WTC11 (cell line): ENCODE data around the gene INAFM2. TPM values are rescaled to one million over a fixed set of nuclear protein-coding genes. Genes with fewer than 3 reads are reported as not detected.

ENCODE experiments used
- ATAC-seq: fragments of 200-7000 bp; cut with Tn5 transposase; 2 replicates; pipeline ENCODE4 v1.10.0; 2021; ENCODE audit warnings: mild to moderate bottlenecking, moderate library complexity
- CTCF ChIA-PET: fragments of 300-600 bp; sonication (Branson Sonifier 250); formaldehyde crosslinking; loops from one replicate; lab custom pipeline; 2021; ENCODE audit warnings: antibody characterized with exemption; lab: Charles Lee
- POLR2A ChIA-PET: fragments of 350-600 bp; sonication (Branson Sonifier 250); formaldehyde crosslinking; loops from one replicate; lab custom pipeline; 2021; ENCODE audit warnings: antibody characterized with exemption; lab: Charles Lee
- DNase-seq: peaks from one replicate; pipeline ENCODE4 v3.0.0; 2021; ENCODE audit warnings: low spot score
- H3K27ac Mint-ChIP-seq: 2 replicates; pipeline ENCODE4 v1.8.0; 2021; ENCODE audit warnings: mixed read lengths
- H3K27me3 Mint-ChIP-seq: 2 replicates; pipeline ENCODE4 v1.8.0; 2021; ENCODE audit warnings: low read depth, mild to moderate bottlenecking, moderate library complexity, mixed read lengths
- H3K36me3 Mint-ChIP-seq: 2 replicates; pipeline ENCODE4 v1.8.0; 2021; ENCODE audit warnings: mixed read lengths
- H3K4me1 Mint-ChIP-seq: 2 replicates; pipeline ENCODE4 v1.8.0; 2022; ENCODE audit warnings: mixed read lengths
- H3K4me3 Mint-ChIP-seq: 2 replicates; pipeline ENCODE4 v1.8.0; 2021; ENCODE audit warnings: mild to moderate bottlenecking, moderate library complexity, mixed read lengths
- H3K9me3 Mint-ChIP-seq: 2 replicates; pipeline ENCODE4 v1.8.0; 2021; ENCODE audit warnings: mixed read lengths
- ARID4B ChIP-seq: sonication (generic); formaldehyde crosslinking; IDR thresholded peaks from 2 replicates; pipeline ENCODE4 v1.8.0; 2023; ENCODE audit warnings: missing genetic modification reagents, mild to moderate bottlenecking, borderline replicate concordance
- EMX1 ChIP-seq: fragments of 250-450 bp; sonication (Bioruptor Pico); IDR thresholded peaks from 2 replicates; pipeline ENCODE4 v1.8.0; 2021; ENCODE audit warnings: mild to moderate bottlenecking
- ESRRA ChIP-seq: sonication (generic); formaldehyde crosslinking; IDR thresholded peaks from 2 replicates; pipeline ENCODE4 v1.8.1; 2022; ENCODE audit warnings: mild to moderate bottlenecking, missing genetic modification reagents, borderline replicate concordance
- FOXP1 ChIP-seq: sonication (generic); formaldehyde crosslinking; IDR thresholded peaks from 2 replicates; pipeline ENCODE4 v1.8.0; 2022; ENCODE audit warnings: missing genetic modification reagents, mild to moderate bottlenecking, moderate library complexity, borderline replicate concordance
- HMGA2 ChIP-seq: fragments of 250-450 bp; sonication (Bioruptor Pico); IDR thresholded peaks from 2 replicates; pipeline ENCODE4 v1.4.0; 2021; ENCODE audit warnings: mild to moderate bottlenecking, moderate library complexity
- IRF1 ChIP-seq: sonication (generic); formaldehyde crosslinking; IDR thresholded peaks from 2 replicates; pipeline ENCODE4 v1.8.0; 2023; ENCODE audit warnings: missing genetic modification reagents
- MYBL2 ChIP-seq: sonication (generic); formaldehyde crosslinking; IDR thresholded peaks from 2 replicates; pipeline ENCODE4 v1.8.1; 2023; ENCODE audit warnings: mild to moderate bottlenecking, moderate library complexity, missing genetic modification reagents
- NR3C1 ChIP-seq: sonication (generic); formaldehyde crosslinking; conservative IDR thresholded peaks from 2 replicates; pipeline ENCODE4 v1.8.1; 2023; ENCODE audit warnings: low read depth, mild to moderate bottlenecking, missing genetic modification reagents
- TCF7 ChIP-seq: sonication (generic); formaldehyde crosslinking; IDR thresholded peaks from 2 replicates; pipeline ENCODE4 v1.8.0; 2022; ENCODE audit warnings: mild to moderate bottlenecking, low read depth, missing genetic modification reagents, moderate library complexity
- USF2 ChIP-seq: sonication (generic); formaldehyde crosslinking; IDR thresholded peaks from 2 replicates; pipeline ENCODE4 v1.8.1; 2023; ENCODE audit warnings: mild to moderate bottlenecking, missing genetic modification reagents, moderate library complexity
- ZBTB21 ChIP-seq: sonication (generic); formaldehyde crosslinking; IDR thresholded peaks from 2 replicates; pipeline ENCODE4 v1.8.1; 2023; ENCODE audit warnings: mild to moderate bottlenecking, missing genetic modification reagents, borderline replicate concordance
- ZBTB43 ChIP-seq: sonication (generic); formaldehyde crosslinking; IDR thresholded peaks from 2 replicates; pipeline ENCODE4 v1.8.1; 2023; ENCODE audit warnings: mild to moderate bottlenecking, missing genetic modification reagents
- ZNF263 ChIP-seq: sonication (generic); formaldehyde crosslinking; IDR thresholded peaks from 2 replicates; pipeline ENCODE4 v1.8.1; 2022; ENCODE audit warnings: low read depth, mild to moderate bottlenecking, moderate library complexity, missing genetic modification reagents
- ZNF396 ChIP-seq: fragments of 250-450 bp; sonication (Bioruptor Pico); IDR thresholded peaks from 2 replicates; pipeline ENCODE4 v1.8.0; 2021; ENCODE audit warnings: mild to moderate bottlenecking, moderate library complexity, borderline replicate concordance
- ZNF425 ChIP-seq: fragments of 250-450 bp; sonication (Bioruptor Pico); conservative IDR thresholded peaks from 2 replicates; pipeline ENCODE4 v1.9.0; 2021; ENCODE audit warnings: mild to moderate bottlenecking
- total RNA-seq: library from RNA; stranded (reverse); gene quantifications from 3 replicates; pipeline ENCODE4 v1.2.3, GENCODE V29; 2021
- TF ChIP-seq, protein P1 (sequence below): sonication (generic); formaldehyde crosslinking; IDR thresholded peaks from 2 replicates; pipeline ENCODE4 v1.8.0; 2022; ENCODE audit warnings: mild to moderate bottlenecking, missing genetic modification reagents
- TF ChIP-seq, protein P2 (sequence below): fragments of 250-450 bp; sonication (Bioruptor Pico); IDR thresholded peaks from 2 replicates; pipeline ENCODE4 v2.1.2; 2022; ENCODE audit warnings: mild to moderate bottlenecking, moderate library complexity
- TF ChIP-seq, protein P3 (sequence below): sonication (generic); formaldehyde crosslinking; conservative IDR thresholded peaks from 2 replicates; pipeline ENCODE4 v1.8.1; 2023; ENCODE audit warnings: mild to moderate bottlenecking, low read depth, missing genetic modification reagents, moderate library complexity

The INAFM2 gene
- total RNA-seq, 1 experiment from 2014 or later = 34.2 TPM

DNA sequence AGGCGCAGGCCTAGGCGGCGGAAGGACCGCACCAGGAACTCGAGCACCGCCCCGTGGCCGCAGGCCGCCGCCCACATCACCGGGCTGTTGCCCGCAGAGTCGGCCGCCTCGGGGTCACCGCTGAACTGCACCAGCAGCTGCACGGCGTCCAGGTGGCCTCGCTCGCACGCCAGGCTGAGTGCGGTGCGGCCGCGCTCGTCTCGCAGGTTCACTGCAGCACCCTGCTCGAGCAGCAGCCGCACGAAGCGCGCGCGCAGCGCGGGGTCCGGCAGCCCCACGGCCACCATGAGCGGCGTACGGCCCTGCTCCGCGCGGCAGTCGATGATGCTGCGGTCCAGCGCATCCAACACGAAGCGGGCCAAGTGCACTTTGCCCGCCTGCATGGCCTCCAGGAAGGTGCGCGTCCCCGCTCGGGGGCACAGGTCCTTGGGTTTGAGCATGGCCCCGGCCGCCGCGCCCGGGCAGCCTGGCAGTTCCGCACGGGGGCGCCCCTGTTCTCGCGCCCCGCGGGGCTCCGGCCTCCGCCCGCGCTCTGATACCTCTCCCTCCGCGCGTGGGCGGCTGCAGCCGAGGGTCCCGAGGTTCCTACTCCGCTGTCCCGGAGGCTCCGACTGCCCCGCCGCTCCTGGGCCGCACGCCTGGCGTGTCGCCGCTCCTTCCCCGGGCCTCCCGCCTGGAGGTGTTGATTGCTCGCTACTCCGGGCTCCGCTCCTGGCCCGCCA is 41.2 kb upstream of the INAFM2 start (continued):
- TF ChIP-seq ZNF425 (no peak), ZNF263 (CRISPR knock-in tag) (no peak), IRF1 (CRISPR knock-in tag) (no peak), EMX1 (CRISPR knock-in tag) (no peak), MYBL2 (CRISPR knock-in tag) (0 out of 2 replicates have a peak, but pooled peaks have one; percentile 25), FOXP1 (CRISPR knock-in tag) (peak; percentile 24; the same call in 1 of the 2 replicates), ZBTB43 (CRISPR knock-in tag) (peak; percentile 17; the same call in 1 of the 2 replicates), NR3C1 (no peak), ESRRA (CRISPR knock-in tag) (no peak; the same call in 1 of the 2 replicates), ARID4B (CRISPR knock-in tag) (no peak)
- TF ChIP-seq, protein P1, sequence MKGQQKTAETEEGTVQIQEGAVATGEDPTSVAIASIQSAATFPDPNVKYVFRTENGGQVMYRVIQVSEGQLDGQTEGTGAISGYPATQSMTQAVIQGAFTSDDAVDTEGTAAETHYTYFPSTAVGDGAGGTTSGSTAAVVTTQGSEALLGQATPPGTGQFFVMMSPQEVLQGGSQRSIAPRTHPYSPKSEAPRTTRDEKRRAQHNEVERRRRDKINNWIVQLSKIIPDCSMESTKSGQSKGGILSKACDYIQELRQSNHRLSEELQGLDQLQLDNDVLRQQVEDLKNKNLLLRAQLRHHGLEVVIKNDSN (CRISPR knock-in tag) = no peak

GRCh38 chr15:40282869-40283614 is 40.5 kb upstream of the INAFM2 start, which contains the start of gene ANKRD63:
TSS of gene ANKRD63 (minus strand) at chr15:40283064. CDS start at chr15:40282586, 478 bp downstream.
- DNase-seq (no peak), ATAC-seq (no peak)
- Mint-ChIP-seq H3K4me1 (peaks cover 52% of the 10 kb centered on the region), H3K36me3 (no peaks in the 10 kb centered on the region), H3K27me3 (peaks cover 75% of the 10 kb centered on the region), H3K9me3 (no peaks in the 10 kb centered on the region), H3K27ac (no peak within 1 kb of the TSS), H3K4me3 (peak within 1 kb of the TSS; percentile 63)
- TF ChIP-seq USF2 (no peak), HMGA2 (no peak), ESRRA (CRISPR knock-in tag) (no peak), TCF7 (CRISPR knock-in tag) (no peak), ZNF396 (CRISPR knock-in tag) (no peak), ZBTB21 (CRISPR knock-in tag) (no peak)
- TF ChIP-seq, protein P2, sequence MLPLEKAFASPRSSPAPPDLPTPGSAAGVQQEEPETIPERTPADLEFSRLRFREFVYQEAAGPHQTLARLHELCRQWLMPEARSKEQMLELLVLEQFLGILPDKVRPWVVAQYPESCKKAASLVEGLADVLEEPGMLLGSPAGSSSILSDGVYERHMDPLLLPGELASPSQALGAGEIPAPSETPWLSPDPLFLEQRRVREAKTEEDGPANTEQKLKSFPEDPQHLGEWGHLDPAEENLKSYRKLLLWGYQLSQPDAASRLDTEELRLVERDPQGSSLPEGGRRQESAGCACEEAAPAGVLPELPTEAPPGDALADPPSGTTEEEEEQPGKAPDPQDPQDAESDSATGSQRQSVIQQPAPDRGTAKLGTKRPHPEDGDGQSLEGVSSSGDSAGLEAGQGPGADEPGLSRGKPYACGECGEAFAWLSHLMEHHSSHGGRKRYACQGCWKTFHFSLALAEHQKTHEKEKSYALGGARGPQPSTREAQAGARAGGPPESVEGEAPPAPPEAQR (CRISPR knock-in tag) = no peak
- TF ChIP-seq, protein P3, sequence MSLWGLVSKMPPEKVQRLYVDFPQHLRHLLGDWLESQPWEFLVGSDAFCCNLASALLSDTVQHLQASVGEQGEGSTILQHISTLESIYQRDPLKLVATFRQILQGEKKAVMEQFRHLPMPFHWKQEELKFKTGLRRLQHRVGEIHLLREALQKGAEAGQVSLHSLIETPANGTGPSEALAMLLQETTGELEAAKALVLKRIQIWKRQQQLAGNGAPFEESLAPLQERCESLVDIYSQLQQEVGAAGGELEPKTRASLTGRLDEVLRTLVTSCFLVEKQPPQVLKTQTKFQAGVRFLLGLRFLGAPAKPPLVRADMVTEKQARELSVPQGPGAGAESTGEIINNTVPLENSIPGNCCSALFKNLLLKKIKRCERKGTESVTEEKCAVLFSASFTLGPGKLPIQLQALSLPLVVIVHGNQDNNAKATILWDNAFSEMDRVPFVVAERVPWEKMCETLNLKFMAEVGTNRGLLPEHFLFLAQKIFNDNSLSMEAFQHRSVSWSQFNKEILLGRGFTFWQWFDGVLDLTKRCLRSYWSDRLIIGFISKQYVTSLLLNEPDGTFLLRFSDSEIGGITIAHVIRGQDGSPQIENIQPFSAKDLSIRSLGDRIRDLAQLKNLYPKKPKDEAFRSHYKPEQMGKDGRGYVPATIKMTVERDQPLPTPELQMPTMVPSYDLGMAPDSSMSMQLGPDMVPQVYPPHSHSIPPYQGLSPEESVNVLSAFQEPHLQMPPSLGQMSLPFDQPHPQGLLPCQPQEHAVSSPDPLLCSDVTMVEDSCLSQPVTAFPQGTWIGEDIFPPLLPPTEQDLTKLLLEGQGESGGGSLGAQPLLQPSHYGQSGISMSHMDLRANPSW (CRISPR knock-in tag) = no peak
- ChIA-PET POLR2A (interaction anchor here (0.9 to 1.1 kb wide), 2 partner anchors 18 to 25 kb away, joined by 3 to 5 read pairs; partner anchors contain the start of gene PLCB2), CTCF (interaction anchor here (0.8 to 13.0 kb wide), 12 partner anchors 8 to 223 kb away, joined by 3 to 341 read pairs (median 4); partner anchors contain the start of genes CCDC9B and PLCB2)
